GM18909 (cell line): ENCODE measurements around the gene DCAF5.
"Not testable (repeated sequence)": the region's sequence is repeated elsewhere in the genome, so short reads cannot be mapped to it uniquely, and the experiment has no call there.

Source experiments
- ATAC-seq: cut with Tn5 transposase; IDR thresholded peaks from one replicate; pipeline ENCODE4 v1.9.1; 2021; ENCODE audit warnings: mild to moderate bottlenecking; ENCODE audit not compliant: unreplicated experiment, poor library complexity

The DCAF5 gene, protein sequence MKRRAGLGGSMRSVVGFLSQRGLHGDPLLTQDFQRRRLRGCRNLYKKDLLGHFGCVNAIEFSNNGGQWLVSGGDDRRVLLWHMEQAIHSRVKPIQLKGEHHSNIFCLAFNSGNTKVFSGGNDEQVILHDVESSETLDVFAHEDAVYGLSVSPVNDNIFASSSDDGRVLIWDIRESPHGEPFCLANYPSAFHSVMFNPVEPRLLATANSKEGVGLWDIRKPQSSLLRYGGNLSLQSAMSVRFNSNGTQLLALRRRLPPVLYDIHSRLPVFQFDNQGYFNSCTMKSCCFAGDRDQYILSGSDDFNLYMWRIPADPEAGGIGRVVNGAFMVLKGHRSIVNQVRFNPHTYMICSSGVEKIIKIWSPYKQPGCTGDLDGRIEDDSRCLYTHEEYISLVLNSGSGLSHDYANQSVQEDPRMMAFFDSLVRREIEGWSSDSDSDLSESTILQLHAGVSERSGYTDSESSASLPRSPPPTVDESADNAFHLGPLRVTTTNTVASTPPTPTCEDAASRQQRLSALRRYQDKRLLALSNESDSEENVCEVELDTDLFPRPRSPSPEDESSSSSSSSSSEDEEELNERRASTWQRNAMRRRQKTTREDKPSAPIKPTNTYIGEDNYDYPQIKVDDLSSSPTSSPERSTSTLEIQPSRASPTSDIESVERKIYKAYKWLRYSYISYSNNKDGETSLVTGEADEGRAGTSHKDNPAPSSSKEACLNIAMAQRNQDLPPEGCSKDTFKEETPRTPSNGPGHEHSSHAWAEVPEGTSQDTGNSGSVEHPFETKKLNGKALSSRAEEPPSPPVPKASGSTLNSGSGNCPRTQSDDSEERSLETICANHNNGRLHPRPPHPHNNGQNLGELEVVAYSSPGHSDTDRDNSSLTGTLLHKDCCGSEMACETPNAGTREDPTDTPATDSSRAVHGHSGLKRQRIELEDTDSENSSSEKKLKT

DNA sequence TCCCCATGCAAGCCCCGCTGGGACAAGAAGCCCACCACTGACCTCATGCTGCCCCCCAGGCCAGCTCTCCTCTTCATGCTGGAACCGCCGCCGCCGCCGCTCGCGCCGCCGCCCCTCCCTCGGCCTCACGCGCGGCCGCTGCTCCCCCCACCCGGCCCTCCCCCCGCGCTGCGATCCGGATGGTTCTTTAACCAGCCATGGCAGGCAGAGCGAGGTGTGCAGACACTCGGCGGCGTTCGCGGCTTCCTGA, at the start of gene DCAF5:
DCAF5 (minus strand) TSS at position 218 of the 250 bp plus-strand sequence; CDS start at position 77, 141 bp downstream.
- ATAC-seq: no peak

DNA sequence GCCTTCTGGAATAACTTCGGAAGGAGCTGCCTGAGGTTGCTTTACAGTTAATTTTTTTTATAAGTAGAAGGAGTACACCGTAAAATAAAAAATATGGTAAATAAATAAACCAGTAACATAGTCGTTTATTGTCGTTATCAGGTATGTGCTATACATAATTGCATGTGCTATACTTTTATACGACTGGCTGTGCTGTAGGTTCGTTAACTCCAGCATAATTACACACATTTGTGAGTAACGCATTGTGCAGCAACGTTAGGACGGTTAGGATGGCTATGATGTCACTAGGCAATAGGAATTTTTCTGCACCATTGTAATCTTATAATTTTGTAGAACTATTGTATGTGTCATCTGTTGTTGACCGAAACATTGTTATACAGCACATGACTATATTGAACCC, 46.9 kb upstream of the DCAF5 start:
- no peak for ATAC-seq

DNA sequence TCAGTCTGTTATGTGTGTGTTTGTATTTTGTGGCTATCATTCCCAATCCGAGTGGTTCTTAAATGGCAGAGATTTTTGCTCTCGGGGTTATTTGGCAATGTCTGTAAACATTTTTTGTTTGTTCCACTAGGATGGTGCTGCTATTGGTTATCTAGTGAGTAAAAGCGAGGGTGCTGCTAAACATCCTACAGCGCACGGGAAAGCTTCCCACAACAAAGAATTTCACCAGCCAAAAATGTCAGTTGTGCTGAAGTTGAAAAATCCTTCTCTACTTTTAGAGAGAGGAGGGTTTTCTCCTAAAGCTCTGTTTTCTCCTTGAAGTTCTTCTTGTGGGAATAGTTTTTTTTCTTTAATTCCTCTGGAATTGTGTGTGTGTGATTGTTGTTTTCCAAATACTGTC, 40.8 kb upstream of the DCAF5 start:
- no peak for ATAC-seq

DNA sequence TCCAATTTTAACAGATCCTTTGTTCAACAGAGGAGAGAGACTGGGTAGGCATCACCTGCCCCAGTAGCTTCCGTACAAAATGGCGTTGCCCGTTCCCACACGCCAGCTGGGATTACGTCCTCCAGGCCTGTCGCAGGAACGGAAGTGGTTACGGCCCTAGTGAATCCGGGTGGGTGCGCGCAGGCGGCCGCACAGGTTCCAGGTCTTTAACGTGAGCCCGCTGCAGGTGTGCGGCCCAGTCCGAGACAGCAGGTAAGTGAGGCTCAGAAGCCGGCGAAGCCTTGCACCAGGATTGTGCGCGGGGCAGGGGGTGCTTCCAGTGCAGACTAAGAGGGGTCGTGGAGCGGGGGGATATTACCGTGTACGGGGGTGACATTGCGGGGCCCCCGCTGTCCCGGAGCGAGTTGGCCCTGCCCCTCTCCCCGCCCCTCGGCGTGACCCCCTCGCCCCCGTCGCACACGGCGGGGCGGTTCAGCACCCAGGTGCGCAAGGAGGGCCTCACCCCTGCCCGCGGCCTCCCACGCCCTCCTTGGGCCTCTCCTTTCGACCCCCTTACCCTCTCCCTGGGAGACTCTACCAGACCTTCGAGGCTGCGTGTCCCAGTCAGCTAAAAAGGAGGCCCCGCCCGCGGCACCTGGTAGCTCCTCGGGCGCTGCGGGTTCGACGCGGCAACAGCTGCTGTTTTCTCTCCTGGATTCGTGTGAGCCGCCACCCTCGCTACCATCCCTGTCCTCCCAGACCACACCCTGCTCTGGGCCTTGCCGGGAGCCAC, 38.6 kb upstream of the DCAF5 start, which contains the start of gene EXD2:
EXD2 (plus strand) TSS at position 159 of the 772 bp plus-strand sequence. CDS start 17,973 bp downstream, outside the sequence.
- peak; percentile 85 for ATAC-seq

DNA sequence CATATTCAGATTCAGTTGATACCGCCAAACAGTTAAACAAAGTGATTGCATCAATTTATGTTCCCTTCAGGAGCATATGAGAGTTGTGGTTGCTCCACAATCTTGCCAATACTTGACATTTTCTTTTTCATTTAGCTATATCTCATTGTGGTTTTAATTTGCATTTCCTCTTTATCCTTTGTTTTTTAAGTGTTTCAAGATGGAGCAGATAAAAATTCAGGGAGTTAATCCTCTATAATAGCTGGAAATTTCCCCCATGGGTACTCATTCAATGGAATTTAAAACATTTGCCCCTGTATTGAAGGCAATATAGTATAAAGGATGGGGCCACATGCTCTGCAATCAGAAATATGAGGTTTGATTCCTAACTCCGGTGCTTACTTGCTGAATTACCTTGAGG, 37.3 kb upstream of the DCAF5 start:
- ATAC-seq: no peak

DNA sequence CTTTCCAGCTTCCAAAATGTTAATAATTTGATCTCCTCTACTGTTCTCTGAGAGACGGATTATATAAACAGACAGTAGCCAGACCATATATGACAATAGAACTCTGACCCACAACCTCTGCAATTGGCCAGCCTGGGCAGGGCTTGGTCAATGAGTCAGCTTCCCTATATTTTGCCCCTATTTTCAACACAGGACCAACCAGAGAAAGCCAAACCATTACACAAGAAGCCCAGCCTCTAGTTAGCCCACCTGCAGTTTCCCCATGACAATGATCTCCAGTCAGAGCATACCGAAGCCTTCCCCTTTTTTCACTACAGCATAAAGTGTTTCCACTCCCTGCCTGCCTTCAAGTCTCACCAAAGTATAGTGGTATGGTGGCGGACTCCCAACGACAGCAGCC, 30.8 kb upstream of the DCAF5 start:
- no peak for ATAC-seq

DNA sequence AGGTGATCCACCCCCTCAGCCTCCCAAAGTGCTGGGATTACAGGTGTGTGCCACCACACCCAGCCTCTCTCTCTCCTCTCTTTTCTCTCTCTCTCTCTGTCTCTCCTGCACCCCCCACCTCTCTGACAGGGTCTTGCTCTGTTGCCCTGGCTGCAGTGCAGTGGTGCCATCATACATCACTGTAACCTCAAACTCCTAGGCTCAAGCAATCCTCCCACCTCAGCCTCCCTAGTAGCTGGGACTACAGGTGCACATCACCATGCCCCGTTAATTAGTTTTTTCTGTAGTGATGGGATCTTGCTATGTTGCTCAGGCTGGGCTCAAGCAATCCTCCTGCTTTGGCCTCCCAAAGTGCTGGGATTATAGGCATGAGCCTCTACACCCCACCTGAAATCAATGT, 29.7 kb upstream of the DCAF5 start:
- not testable (repeated sequence) for ATAC-seq

DNA sequence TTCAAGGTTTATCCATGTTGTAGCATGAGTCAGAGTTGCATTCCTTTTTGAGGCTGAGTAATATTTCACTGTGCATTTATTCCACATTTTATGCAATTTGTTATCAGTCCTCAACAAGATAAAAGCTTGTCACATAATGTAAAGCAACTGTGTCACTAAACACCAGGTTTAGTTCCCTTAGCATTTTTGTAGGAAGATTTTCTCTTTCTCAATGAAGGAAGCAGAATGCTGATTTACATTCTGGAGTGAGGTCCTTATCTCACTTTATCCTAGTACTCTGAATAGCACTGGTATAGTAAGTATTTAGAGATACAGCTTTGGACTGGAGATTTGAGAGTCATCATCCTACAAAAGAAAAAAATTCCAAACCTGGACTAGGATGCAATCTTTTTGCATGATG, 28.6 kb upstream of the DCAF5 start:
- ATAC-seq: no peak

DNA sequence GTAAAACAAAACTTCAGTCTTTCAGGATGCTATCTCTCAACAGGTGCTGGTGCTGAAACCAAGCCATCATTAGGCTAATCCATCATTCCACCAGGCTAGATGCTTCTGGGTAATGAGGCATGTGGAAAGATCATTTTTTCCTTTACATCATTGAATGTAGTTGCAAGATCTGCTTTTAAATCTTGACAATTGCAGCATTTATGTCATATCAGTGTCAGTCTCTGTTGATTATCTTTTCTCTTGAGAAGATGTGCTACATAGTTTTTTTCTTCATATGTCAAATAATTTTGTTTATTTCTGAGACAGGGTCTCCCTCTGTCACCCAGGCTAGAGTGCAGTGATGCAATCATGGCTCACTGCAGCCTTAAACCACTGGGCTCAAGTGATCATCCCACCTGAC, 22.2 kb upstream of the DCAF5 start:
- no peak for ATAC-seq

DNA sequence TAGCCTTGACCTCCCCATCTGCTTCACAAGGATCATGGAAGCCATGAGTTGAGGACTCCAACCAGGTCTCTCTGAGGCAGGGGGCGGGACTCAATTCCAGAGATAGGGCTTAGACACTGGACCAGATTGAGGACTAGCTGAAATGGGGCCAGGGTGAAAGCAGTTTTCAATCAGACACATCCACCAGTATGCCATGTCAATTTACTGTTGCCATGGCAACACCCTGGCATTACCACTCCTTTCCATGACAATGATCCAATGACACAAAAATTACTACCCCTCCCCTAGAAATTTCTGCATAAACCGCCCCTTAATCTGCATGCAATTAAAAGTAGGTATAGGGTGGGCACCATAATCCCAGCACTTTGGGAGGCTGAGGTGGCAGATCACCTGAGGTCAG, 18.6 kb upstream of the DCAF5 start:
- no peak for ATAC-seq

DNA sequence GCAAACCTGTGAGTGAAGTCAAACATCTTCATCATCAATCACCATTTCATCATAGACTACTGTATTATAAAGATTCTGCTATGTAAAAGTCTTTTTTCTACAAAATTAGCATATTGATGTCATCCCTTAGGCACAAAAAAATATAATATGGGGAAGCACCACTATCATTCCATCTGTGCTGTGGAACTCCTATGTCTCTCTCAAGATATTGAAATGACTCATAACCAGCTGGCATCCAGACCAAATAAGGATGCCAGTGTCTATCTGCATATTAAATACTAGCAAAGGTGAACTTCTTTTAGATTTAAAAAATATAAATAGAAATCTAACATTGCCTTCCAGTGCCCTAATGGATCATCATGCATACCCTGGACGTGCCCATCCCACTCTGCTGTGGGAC, 17.9 kb upstream of the DCAF5 start:
- no peak for ATAC-seq

DNA sequence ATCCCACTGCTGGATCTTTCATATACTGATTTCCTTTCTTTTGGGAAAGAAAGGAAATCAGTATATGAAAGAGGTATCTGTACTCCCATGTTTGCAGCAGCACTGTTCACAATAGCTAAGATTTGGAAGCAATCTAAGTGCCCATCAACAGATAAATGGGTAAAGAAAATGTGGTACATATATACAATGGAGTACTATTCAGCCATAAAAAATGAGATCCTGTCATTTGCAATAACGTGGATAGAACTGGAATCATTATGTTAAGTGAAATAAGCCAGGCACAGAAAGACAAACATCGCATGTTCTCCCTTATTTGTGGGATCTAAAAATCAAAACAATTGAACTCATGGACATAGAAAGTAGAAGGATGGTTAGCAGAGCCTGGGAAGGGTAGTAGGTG, 12.9 kb upstream of the DCAF5 start:
- ATAC-seq: not testable (repeated sequence)

DNA sequence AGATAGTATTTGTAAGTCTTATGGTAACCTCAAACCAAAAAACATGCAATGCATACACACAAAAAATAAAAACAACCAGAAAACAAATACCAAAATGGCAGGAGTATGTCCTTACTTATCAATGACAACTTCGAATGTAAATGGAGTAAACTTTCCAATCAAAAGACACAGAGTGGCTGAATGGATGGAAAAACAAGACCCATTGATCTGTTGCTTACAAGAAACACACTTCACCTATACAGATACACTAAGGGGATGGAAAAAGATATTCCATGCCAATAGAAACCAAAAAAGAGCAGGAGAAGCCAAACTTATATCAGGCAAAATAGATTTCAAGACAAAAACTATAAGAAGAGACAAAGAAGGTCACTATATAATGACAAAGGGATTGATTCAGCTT, 8.7 kb upstream of the DCAF5 start:
- ATAC-seq: no peak

DNA sequence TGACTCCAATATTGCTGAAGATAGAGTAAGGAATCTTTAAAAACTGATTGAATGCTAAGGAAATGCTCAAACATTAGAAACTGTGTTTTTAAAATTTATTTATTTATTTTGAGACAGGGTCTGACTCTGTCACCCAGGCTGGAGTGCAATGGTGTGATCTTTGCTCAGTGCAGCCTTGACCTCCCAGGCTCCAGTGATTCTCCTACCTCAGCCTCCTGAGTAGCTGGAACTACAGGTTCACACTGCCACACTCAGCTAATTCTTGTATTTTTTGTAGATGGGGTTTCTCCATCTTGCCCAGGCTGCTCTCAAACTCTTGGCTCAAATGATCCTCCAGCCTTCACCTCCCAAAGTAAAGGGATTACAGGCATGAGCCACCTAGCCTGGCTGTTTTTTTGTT, 3.3 kb upstream of the DCAF5 start:
- no peak for ATAC-seq

DNA sequence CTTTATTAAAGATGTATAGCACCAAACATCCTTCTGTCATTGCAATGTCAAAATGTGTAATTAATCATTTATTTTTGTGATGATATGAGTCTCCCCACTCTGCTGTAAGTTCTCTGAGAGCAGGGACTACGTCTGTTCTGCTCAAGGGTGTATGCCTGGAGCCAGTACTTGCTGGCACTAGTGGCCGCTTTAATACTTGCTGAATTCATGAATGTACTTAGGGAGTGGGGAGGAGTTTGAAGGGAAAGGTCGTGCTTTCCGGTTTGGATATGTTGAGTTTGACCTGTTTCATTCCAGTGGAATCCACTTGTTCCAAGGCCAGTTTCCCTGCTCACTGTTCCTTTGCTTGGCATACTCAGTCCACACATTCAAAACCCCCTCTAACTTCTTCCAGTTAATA, 1.9 kb upstream of the DCAF5 start:
- ATAC-seq: no peak

DNA sequence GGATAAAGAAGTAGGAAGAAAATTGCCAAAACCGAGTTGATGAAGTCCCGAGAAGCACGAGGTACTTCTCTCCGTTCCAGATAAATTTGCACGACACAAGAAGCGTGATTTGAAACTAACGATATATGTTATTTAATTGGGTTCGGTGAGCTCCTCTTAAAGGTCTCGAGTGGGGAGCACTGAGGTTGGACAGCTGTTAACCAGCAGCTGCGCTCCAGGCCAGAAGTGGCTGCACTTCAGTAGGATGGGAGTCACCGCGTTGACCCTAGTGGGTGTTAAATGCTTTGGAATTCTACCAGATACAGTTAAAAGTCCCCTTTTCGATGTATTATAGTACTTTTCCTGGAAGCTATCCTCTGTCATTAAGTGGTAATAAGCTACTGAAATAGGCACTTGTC, 953 bp upstream of the DCAF5 start:
- ATAC-seq: no peak

DNA sequence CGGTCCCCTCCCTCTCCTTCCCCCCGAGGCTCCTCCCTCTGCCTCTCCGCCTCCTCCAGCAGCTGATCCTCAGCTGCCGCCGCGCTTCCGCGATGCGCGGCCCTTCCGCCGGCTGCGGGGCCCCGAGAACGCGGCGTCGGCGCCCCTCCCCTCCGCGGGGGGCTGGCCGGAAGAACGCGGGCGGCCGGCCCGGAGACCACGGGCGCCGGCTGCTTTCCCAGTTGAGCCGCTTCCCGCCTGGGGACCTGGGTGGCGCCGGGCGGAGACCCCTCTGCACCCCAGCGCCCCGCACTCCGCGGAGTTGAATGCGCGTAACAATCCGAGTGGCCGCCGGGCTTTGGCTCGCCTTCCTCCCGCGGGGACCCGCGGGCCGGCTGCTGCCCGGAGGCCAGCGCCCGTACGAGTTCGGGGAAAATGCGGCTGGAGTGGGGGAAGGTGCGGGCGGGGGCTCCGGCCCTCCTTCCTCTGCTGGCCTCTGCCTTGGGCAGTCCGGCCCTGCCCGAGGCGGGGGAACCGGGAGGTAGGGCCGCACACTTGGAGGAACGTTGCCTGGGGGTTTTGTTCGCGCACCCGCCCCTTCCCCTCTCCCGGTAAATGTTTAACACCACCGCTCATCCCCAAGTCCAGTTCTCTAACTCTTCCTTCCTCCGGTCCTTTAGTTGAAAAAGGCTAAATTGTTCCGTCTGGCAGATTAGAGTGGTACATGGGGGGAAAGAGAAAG, 393 bp upstream of the DCAF5 start:
- ATAC-seq: peak; percentile 87

DNA sequence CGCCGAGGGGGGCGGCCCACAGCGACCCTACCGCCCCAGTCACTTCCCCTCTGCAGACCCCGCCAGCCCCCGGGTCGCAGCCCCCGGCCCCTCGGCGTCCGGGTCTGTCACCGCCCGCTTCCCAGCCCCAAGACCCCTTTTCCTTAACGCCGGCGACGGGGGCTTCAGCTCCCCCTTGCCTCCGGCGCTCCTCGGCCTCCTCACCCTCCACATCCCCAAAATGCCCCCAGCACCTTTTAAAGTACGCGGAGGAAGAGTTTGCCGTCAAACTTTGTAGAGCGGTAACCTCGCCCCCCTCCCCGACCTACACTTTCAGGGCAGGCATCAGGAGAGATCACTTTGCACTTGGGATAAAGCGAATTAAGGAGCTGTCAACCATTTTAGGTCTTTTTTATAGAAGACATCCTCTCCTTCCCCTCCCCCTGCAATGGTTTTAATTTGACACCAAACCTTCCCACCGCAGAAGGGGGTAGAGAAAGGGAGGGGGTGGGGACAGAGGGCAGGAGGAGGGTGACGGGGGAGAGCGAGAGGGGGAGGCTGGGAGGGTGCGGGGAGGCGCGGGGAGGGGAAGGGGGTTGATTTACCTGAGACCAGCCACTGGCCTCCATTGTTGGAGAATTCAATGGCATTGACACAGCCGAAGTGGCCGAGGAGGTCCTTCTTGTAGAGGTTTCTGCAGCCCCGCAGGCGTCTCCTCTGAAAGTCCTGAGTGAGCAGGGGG, 578 bp downstream of the DCAF5 start:
- ATAC-seq: peak; percentile 5

DNA sequence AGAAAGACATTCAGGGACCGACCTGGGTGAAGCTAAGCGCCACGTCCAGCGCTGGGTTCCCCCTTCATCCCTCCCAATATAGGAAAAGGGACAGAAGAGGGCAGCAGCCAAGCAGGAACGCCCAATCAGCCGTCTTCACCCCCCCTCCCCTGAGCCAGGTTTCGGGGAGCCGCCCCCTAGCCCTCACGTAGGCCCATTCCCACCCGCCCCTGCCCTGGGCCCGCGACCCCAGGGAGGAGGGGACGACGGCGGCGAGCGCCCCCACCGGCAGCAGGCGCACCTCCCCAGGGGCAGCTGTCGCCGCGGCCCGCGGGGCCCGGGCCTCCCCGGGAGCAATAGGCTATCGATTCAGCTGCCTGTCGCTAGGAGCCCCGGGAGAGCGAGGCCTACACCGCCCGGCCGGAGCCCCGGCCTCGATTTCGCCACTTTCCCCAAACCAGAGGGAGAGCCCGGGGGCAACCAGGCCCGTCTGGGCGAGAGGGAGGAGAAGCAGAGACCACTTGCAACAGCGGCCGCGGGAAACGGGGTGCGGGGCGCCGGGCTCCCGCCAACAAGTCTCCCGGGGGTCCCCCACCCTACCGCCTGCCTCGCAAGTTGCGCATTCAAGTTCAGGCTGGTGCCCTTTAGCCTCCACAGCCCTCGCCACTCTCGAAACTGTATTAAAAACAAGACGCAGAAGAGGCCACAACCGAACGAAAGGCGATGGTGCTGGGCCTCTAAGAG, 1.3 kb downstream of the DCAF5 start:
- peak; percentile 56 for ATAC-seq
